DOHH2 (cell line): ENCODE data around the gene ART5.

ENCODE experiments used
- EZH2phosphoT487 ChIP-seq: fragments of 200-600 bp; sonication (generic); IDR thresholded peaks from 2 replicates; pipeline ENCODE4 v1.6.1; 2017; ENCODE audit warnings: borderline replicate concordance, mild to moderate bottlenecking, antibody characterized with exemption, low read length, moderate library complexity, mixed read lengths
- TF ChIP-seq, protein P1 (sequence below): fragments of 200-600 bp; sonication (generic); IDR thresholded peaks from one replicate; pipeline ENCODE4 v1.5.1; 2014; ENCODE audit warnings: antibody characterized with exemption, mild to moderate bottlenecking, low read depth, low read length; ENCODE audit not compliant: poor library complexity, severe bottlenecking

- TF ChIP-seq, protein P1, sequence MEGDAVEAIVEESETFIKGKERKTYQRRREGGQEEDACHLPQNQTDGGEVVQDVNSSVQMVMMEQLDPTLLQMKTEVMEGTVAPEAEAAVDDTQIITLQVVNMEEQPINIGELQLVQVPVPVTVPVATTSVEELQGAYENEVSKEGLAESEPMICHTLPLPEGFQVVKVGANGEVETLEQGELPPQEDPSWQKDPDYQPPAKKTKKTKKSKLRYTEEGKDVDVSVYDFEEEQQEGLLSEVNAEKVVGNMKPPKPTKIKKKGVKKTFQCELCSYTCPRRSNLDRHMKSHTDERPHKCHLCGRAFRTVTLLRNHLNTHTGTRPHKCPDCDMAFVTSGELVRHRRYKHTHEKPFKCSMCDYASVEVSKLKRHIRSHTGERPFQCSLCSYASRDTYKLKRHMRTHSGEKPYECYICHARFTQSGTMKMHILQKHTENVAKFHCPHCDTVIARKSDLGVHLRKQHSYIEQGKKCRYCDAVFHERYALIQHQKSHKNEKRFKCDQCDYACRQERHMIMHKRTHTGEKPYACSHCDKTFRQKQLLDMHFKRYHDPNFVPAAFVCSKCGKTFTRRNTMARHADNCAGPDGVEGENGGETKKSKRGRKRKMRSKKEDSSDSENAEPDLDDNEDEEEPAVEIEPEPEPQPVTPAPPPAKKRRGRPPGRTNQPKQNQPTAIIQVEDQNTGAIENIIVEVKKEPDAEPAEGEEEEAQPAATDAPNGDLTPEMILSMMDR: no peak
- no peak for TF ChIP-seq EZH2phosphoT487
Measured at GRCh38 chr11:3664032-3664630, 22.3 kb upstream of the ART5 start.
